Right lobe of liver (tissue), 6 donors: ENCODE data around the gene ADAMTS14. TPM values are rescaled to one million over a fixed set of nuclear protein-coding genes. Genes with fewer than 3 reads are reported as not detected.

ENCODE experiments used
- ATAC-seq, 4 donors: fragments of 200-7000 bp; cut with Tn5 transposase; one replicate each; pipeline ENCODE4 v1.9.1; 2020; ENCODE audit warnings: mild to moderate bottlenecking in 4 of 4, moderate library complexity in 4 of 4
- DNase-seq, 3 donors: peaks; one replicate each; pipeline ENCODE4 v3.0.0-alpha.2; 2020
- H3K27ac ChIP-seq, 3 donors: fragments of 200-600 bp; one replicate each; pipeline ENCODE4 v1.8.0; 2022
- H3K27me3 ChIP-seq, 2 donors: fragments of 200-600 bp; one replicate each; pipeline ENCODE4 v1.8.0; 2022
- H3K36me3 ChIP-seq, 4 donors: fragments of 200-600 bp; sonication (generic) in 1 of 4; one replicate each; pipeline versions ENCODE4 v1.5.1 to v1.8.0; 2017 to 2022; ENCODE audit warnings: control low read depth in 1 of 4
- H3K4me1 ChIP-seq, 4 donors: fragments of 200-600 bp; sonication (generic) in 1 of 4; one replicate each; pipeline versions ENCODE4 v1.5.1 to v1.8.0; 2017 to 2022; ENCODE audit warnings: control low read depth in 1 of 4
- H3K4me3 ChIP-seq, 3 donors: fragments of 200-600 bp; one replicate each; pipeline ENCODE4 v1.8.0; 2022
- H3K9me3 ChIP-seq, 4 donors: fragments of 200-600 bp; sonication (generic) in 1 of 4; one replicate each; pipeline versions ENCODE4 v1.5.1 to v1.8.0; 2017 to 2022; ENCODE audit warnings: control low read depth in 1 of 4
- CTCF ChIP-seq, 4 donors: fragments of 200-600 bp in 3 of 4; fragments of 450-650 bp in 1 of 4; IDR thresholded peaks; one replicate each; pipeline versions ENCODE4 v1.5.1 to v1.8.0; 2016 to 2022; ENCODE audit warnings: antibody characterized with exemption in 4 of 4, mild to moderate bottlenecking in 2 of 4
- POLR2A ChIP-seq: fragments of 450-650 bp; IDR thresholded peaks from one replicate; pipeline ENCODE4 v1.6.1; 2017; ENCODE audit warnings: antibody characterized with exemption, mild to moderate bottlenecking
- WGBS: methylation state at CpG from one replicate; pipeline ENCODE4 v1.1.6; 2018; ENCODE audit warnings: low coverage, low lambda C conversion rate; ENCODE audit not compliant: insufficient coverage; ENCODE audit errors: missing lambda C conversion rate; 5-methylcytosine and 5-hydroxymethylcytosine counted together
- intact Hi-C, 2 donors: fragments of 100-400 bp; cut with DNase I; formaldehyde crosslinking; loops; one replicate each; pipeline versions ENCODE4 v1.11.2 to v1.14.1; 2022
- total RNA-seq, 6 experiments: library from RNA; depleted of rRNA in 2 of 6; stranded (reverse); fragments of >200 nt in 2 of 6; fragmentation: NEBNext Ultra II Directional in 3 of 6; extraction: Animal tissue kit (Norgen Biotek cat#: 25700) in 3 of 6; gene quantifications; one replicate each; pipeline versions ENCODE4 v1.1.0 to v1.2.4, GENCODE V29; 2016 to 2023
- donor health status: DM: no; HTN: yes; CAD: no.
- donor health status: DM: no; HTN: no; CAD: no.
- donor health status: DM: no; HTN: no; CAD: no.
- donor health status: DM: no; HTN: yes; CAD: no.
- donor health status: DM: no; HTN: yes; CAD: no.

The ADAMTS14 gene
- total RNA-seq, 6 experiments from 2014 or later = 0.06 to 0.18 (median 0.11) TPM

GRCh38 chr10:70671619-70672164 lies 614 bp upstream of the ADAMTS14 start:
- H3K4me3 ChIP-seq = peak overlapping the region in 1 of 3 donors; percentile 32
- no peak for ATAC-seq
- no peaks in the 10 kb centered on the region for H3K36me3 ChIP-seq
- WGBS = 14% methylated on average over 5 of the region's 5 CpGs
- no peak for DNase-seq
- intact Hi-C loops = no loop called here
- peaks cover 0 to 5% (median 0%) of the 10 kb centered on the region in 4 donors for H3K4me1 ChIP-seq
- no peaks in the 10 kb centered on the region for H3K9me3 ChIP-seq
- H3K27ac ChIP-seq = no peak overlapping the region
- H3K27me3 ChIP-seq = no peaks in the 10 kb centered on the region
- no peak for TF ChIP-seq POLR2A
- no peak for TF ChIP-seq CTCF (IDR thresholded peaks at IDR 0.05)

- DNase-seq (no peak), ATAC-seq (no peak)
- no peak overlapping the region for H3K27ac ChIP-seq
- intact Hi-C loops = no loop called here
- H3K4me1 ChIP-seq = peaks cover 0 to 12% (median 0%) of the 10 kb centered on the region in 4 donors
- no peaks in the 10 kb centered on the region for H3K9me3 ChIP-seq
- no peaks in the 10 kb centered on the region for H3K27me3 ChIP-seq
- TF ChIP-seq POLR2A (no peak), CTCF (IDR thresholded peaks at IDR 0.05) (no peak)
- H3K36me3 ChIP-seq = no peaks in the 10 kb centered on the region
- peak overlapping the region in 1 of 3 donors; percentile 32 for H3K4me3 ChIP-seq
- WGBS = 44% methylated on average over 10 of the region's 14 CpGs
Observed at GRCh38 chr10:70673043-70673928, 980 bp downstream of the ADAMTS14 start.

- H3K4me1 ChIP-seq = peaks cover 0 to 12% (median 0%) of the 10 kb centered on the region in 4 donors
- ATAC-seq = no peak
- WGBS = 62% methylated on average over 8 of the region's 11 CpGs
- H3K4me3 ChIP-seq = no peak overlapping the region
- H3K27me3 ChIP-seq = no peaks in the 10 kb centered on the region
- H3K27ac ChIP-seq = no peak overlapping the region
- intact Hi-C loops = no loop called here
- TF ChIP-seq CTCF (IDR thresholded peaks at IDR 0.05) (no peak), POLR2A (no peak)
- no peaks in the 10 kb centered on the region for H3K9me3 ChIP-seq
- no peak for DNase-seq
- H3K36me3 ChIP-seq = no peaks in the 10 kb centered on the region
Observed at GRCh38 chr10:70673929-70674559, 1.7 kb downstream of the ADAMTS14 start.

- no peak for ATAC-seq
- H3K4me1 ChIP-seq = peaks cover 0 to 12% (median 0%) of the 10 kb centered on the region in 4 donors
- TF ChIP-seq CTCF (IDR thresholded peaks at IDR 0.05) = no peak
- no peaks in the 10 kb centered on the region for H3K27me3 ChIP-seq
- 79% methylated on average over 9 of the region's 24 CpGs for WGBS
- no peak for DNase-seq
- H3K4me3 ChIP-seq = no peak overlapping the region
- H3K36me3 ChIP-seq = no peaks in the 10 kb centered on the region
- H3K27ac ChIP-seq = no peak overlapping the region
- no peaks in the 10 kb centered on the region for H3K9me3 ChIP-seq
- intact Hi-C loops = no loop called here
Observed at GRCh38 chr10:70674560-70675495, 2.5 kb downstream of the ADAMTS14 start.
